NCI-H446 (cell line): ENCODE measurements around the gene AHNAK.
"Not testable (repeated sequence)": the region's sequence is repeated elsewhere in the genome, so short reads cannot be mapped to it uniquely, and the experiment has no call there.

Experiments
- DNase-seq, 2 experiments: peaks; one replicate each; lab custom pipeline; 2025; lab: John Stamatoyannopoulos, UW

AHNAK gene

GRCh38 chr11:62572431-62572830, 25.8 kb upstream of the AHNAK start:
- no peak for DNase-seq

DNA sequence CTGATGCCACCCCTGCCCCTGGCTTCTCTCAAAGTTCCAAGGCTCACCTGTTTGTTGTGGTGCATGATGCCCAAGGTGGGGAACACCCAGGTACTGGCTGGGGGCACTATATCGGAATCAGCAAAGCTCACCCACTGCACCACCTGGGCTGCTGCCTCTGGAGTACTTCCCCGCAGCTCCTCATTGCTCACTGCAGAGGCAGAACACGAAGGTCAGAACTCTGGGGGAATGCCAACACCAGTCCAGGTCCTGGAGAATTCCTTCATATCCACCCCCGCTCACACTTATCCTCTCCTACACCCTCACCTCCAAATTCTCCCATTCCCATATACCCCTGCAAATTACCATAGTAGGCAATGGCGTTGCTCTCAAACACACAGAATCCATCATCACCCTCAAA, 24.9 kb upstream of the AHNAK start:
- DNase-seq: not testable (repeated sequence)

GRCh38 chr11:62570903-62571302, 24.3 kb upstream of the AHNAK start:
- not testable (repeated sequence) for DNase-seq

DNA sequence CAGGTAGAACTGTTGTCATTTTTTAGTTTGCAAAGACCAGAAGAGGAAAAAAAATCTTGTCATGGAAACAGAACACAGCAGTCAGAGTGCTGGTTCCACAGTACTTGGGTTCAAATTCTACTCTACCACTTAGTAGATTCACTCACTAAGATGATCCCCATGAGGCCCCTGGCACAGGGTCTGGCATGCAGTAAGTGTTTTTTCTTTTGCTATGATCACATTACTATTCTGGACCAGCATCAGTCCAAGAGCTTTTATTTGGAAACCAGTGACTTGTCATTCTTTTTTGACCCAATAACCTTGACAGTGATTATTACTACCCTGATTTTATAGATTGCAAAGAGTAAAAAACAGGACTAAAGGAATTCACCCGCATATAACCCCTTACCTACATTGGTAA, 23.0 kb upstream of the AHNAK start:
- DNase-seq: no peak

GRCh38 chr11:62567018-62567633, 20.5 kb upstream of the AHNAK start:
- DNase-seq: no peak

DNA sequence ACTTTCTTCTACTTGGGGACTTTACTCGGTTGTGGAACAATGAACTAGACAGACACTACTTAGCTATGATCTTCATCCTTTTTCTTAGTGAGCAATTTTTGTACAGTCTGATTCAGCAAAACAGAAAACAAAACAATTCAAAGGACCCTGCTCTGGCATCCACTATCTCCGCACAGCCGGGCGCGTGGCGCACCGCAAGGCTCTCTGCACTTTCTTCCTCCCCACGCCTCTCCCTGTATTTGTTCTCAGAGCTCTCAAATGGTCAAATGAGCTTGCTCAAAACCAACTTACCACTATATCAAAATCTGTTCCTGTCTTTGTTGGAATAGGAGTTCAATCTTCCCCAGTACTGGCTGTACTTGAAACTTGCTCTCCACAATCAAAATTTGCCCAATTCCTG, 19.6 kb upstream of the AHNAK start:
- no peak for DNase-seq

DNA sequence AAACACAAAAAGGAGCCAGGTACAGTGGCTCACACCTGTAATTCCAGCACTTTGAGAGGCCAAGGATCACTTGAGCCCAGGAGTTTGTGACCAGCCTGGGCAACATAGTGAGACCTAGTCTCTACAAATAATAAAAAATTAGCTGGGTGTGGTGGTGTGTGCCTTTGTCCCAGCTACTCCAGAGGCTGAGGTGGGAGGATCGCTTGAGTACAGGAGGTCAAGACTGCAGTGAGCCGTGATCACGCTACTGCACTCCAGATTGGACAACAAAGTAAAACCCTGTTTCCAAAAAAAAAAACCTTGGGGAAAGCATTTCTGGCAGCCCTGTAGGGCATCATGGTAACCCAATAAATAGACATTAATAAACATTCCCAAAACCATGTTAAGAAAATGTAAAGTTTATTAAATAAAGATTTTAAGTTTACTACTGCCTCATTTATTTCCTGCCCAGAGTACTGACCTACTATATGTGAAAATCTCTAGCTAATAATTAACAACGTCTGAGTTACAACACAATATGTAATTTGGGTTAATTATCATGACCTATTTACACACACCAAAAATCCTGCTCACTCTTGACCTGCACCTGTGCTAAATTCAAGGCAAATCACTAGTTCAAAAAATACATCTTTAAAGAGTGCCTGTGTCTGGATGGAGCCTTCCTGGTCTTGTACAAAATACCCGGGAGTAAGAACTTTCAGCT, 18.6 kb upstream of the AHNAK start:
- DNase-seq: no peak

- not testable (repeated sequence) for DNase-seq
Observed at GRCh38 chr11:62561677-62562230, 15.1 kb upstream of the AHNAK start.

- DNase-seq: peak; percentile 31 to 44
Observed at GRCh38 chr11:62560566-62561103, 14.0 kb upstream of the AHNAK start.

DNA sequence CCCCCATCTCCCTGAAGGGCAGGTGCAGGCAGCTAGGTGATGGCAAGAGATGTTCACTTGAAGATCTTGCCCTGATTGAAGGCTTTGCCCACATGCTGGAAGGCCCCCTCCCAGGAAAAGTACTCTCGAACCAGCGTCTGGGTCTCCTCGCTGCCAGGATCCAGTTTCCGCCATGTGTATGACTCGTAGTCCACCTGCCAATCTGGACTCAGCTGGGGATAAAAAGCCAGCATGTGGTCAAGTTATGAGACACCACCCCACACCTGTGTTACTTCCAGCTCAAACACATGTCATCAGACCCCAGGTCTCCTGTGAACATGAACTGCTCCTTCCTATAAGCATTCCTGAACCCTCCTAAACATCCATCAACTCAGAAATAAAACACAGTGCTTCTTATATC, 13.0 kb upstream of the AHNAK start:
- not testable (repeated sequence) for DNase-seq

GRCh38 chr11:62559204-62559603, 12.6 kb upstream of the AHNAK start:
- no peak for DNase-seq

- no peak for DNase-seq
Observed at GRCh38 chr11:62558669-62559068, 12.1 kb upstream of the AHNAK start.

GRCh38 chr11:62556875-62557631, 10.4 kb upstream of the AHNAK start:
- no peak for DNase-seq

- peak; percentile 47 to 72 for DNase-seq
Observed at GRCh38 chr11:62556108-62556874, 9.7 kb upstream of the AHNAK start.

- DNase-seq: no peak
Observed at GRCh38 chr11:62555464-62556107, 9.0 kb upstream of the AHNAK start.

- no peak for DNase-seq
Observed at GRCh38 chr11:62554387-62555167, 8.0 kb upstream of the AHNAK start.

- no peak for DNase-seq
Observed at GRCh38 chr11:62553839-62554361, 7.3 kb upstream of the AHNAK start.

DNA sequence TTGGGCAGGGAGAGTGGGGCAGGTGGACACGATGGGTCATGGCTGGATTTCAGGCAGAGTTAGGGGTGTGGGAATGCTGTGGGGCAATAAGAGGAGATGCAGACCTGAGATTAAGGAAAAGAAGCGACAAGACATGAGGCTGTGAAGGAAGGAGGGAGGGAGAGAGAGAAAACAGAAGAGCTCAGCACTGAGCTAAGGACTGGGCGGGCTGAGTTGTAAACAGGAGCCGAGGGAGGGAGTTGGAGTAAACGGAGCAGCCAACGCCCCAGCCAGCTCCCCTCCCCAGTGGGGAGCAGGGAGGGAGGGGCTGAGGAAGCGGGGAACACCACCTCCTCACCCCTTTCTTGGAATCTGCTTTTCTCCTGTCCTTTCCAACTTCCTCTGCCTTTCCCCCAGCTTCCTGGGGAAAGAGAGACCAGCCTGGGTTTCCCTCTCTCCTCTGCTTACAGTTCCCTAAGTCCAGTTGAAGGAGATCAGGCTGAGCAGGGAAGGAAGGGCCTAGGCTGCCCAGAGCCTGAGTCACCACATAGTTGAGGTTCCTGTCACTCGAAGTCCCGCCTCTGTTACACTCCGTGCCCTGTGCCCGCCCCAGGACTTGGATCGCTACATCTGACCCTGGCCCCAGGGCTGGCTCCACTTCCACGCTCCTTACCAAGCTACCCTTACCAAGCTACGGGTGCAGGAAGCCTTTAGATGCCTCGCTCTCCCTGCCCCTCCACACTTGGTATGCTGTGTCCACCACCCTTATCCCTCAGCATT, 6.7 kb upstream of the AHNAK start:
- DNase-seq: no peak

- DNase-seq: peak; percentile 32 to 45
Observed at GRCh38 chr11:62552485-62553079, 6.0 kb upstream of the AHNAK start.
